PC-9 (cell line): ENCODE results near the gene CDH22. TPM values are rescaled to one million over a fixed set of nuclear protein-coding genes. Genes with fewer than 3 reads are reported as not detected.

Source experiments
- Bru-seq: library from RNA; stranded (reverse); fragments of 400-500 nt; gene quantifications from one replicate; lab custom pipeline; 2021; lab: Mats Ljungman, UMichigan
- BruChase-seq, 2 experiments: library from RNA; stranded (reverse); fragments of 400-500 nt; gene quantifications; one replicate each; lab custom pipeline; 2021; lab: Mats Ljungman, UMichigan
- BruUV-seq: library from RNA; stranded (reverse); fragments of 400-500 nt; replicated peaks from 2 replicates; lab custom pipeline; 2021; lab: Mats Ljungman, UMichigan
- CTCF ChIA-PET: fragments of 300-600 bp; sonication (Branson Sonifier 250); formaldehyde crosslinking; loops from one replicate; lab custom pipeline; 2022; ENCODE audit warnings: antibody characterized with exemption; lab: Charles Lee
- POLR2A ChIA-PET: fragments of 300-600 bp; sonication (Branson Sonifier 250); formaldehyde crosslinking; loops from one replicate; lab custom pipeline; 2022; ENCODE audit warnings: antibody characterized with exemption; ENCODE audit not compliant: unreplicated experiment; lab: Charles Lee
- DNase-seq, 2 experiments: peaks; one replicate each; pipeline versions ENCODE4 v3.0.0 to v3.0.0-alpha.2; 2015 to 2022; ENCODE audit warnings: mixed read lengths in 1 of 2
- H2AFZ ChIP-seq: fragments of 200-600 bp; sonication (generic); 2 replicates; pipeline ENCODE4 v1.8.1; 2017; ENCODE audit warnings: antibody characterized with exemption
- H3F3A ChIP-seq: fragments of 200-600 bp; sonication (generic); 2 replicates; pipeline ENCODE4 v1.8.1; 2017; ENCODE audit warnings: antibody characterized with exemption, mild to moderate bottlenecking, low read depth; ENCODE audit not compliant: insufficient read depth
- H3K27ac ChIP-seq: fragments of 200-600 bp; sonication (generic); 2 replicates; pipeline ENCODE4 v1.6.1; 2016; ENCODE audit warnings: mixed run types
- H3K27me3 ChIP-seq: fragments of 200-600 bp; sonication (generic); 2 replicates; pipeline ENCODE4 v1.6.1; 2016; ENCODE audit warnings: low read depth, mixed run types; ENCODE audit not compliant: insufficient read depth
- H3K36me3 ChIP-seq: fragments of 200-600 bp; sonication (generic); 2 replicates; pipeline ENCODE4 v1.6.1; 2016; ENCODE audit warnings: low read depth, mixed run types
- H3K4me1 ChIP-seq: fragments of 200-600 bp; sonication (generic); replicated peaks from 2 replicates; pipeline ENCODE4 v1.6.1; 2016; ENCODE audit warnings: mixed run types; ENCODE audit not compliant: insufficient read depth
- H3K4me2 ChIP-seq: fragments of 200-600 bp; sonication (generic); 2 replicates; pipeline ENCODE4 v1.6.1; 2017; ENCODE audit warnings: mixed run types
- H3K4me3 ChIP-seq: fragments of 200-600 bp; sonication (generic); 2 replicates; pipeline ENCODE4 v1.6.1; 2016; ENCODE audit warnings: mixed run types
- H3K79me2 ChIP-seq: fragments of 200-600 bp; sonication (generic); 2 replicates; pipeline ENCODE4 v1.6.1; 2017; ENCODE audit warnings: low read depth, mixed run types
- H3K9me2 ChIP-seq: fragments of 200-600 bp; sonication (generic); 2 replicates; pipeline ENCODE4 v1.8.1; 2017; ENCODE audit warnings: mild to moderate bottlenecking; ENCODE audit not compliant: insufficient read depth
- H3K9me3 ChIP-seq: fragments of 200-600 bp; sonication (generic); 2 replicates; pipeline ENCODE4 v1.8.1; 2016; ENCODE audit warnings: low read depth; ENCODE audit not compliant: insufficient read depth
- H4K20me1 ChIP-seq: fragments of 200-600 bp; sonication (generic); 2 replicates; pipeline ENCODE4 v1.8.1; 2017; ENCODE audit not compliant: insufficient read depth
- EZH2 ChIP-seq: fragments of 200-600 bp; sonication (generic); IDR thresholded peaks from 2 replicates; pipeline ENCODE4 v1.8.0; 2017; ENCODE audit warnings: antibody characterized with exemption, low read depth
- intact Hi-C: fragments of 100-400 bp; cut with micrococcal nuclease; formaldehyde crosslinking; loops from one replicate; pipeline ENCODE4 v1.10.0; 2022; ENCODE audit not compliant: unreplicated experiment
- long read RNA-seq: library from polyadenylated mRNA; stranded (forward); transcript quantifications from one replicate; pipeline ENCODE4 v2.0.0, GENCODE V29; 2022
- total RNA-seq: library from RNA; stranded (reverse); gene quantifications from 2 replicates; pipeline ENCODE4 v1.2.3, GENCODE V29; 2021
- TF ChIP-seq, protein P1 (sequence below): fragments of 200-600 bp; sonication (generic); conservative IDR thresholded peaks from 2 replicates; pipeline ENCODE4 v1.6.1; 2017; ENCODE audit warnings: mixed run types, antibody characterized with exemption, mild to moderate bottlenecking, moderate library complexity

Gene CDH22, protein sequence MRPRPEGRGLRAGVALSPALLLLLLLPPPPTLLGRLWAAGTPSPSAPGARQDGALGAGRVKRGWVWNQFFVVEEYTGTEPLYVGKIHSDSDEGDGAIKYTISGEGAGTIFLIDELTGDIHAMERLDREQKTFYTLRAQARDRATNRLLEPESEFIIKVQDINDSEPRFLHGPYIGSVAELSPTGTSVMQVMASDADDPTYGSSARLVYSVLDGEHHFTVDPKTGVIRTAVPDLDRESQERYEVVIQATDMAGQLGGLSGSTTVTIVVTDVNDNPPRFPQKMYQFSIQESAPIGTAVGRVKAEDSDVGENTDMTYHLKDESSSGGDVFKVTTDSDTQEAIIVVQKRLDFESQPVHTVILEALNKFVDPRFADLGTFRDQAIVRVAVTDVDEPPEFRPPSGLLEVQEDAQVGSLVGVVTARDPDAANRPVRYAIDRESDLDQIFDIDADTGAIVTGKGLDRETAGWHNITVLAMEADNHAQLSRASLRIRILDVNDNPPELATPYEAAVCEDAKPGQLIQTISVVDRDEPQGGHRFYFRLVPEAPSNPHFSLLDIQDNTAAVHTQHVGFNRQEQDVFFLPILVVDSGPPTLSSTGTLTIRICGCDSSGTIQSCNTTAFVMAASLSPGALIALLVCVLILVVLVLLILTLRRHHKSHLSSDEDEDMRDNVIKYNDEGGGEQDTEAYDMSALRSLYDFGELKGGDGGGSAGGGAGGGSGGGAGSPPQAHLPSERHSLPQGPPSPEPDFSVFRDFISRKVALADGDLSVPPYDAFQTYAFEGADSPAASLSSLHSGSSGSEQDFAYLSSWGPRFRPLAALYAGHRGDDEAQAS
- total RNA-seq: not detected in 2 replicates
- Bru-seq, nascent RNA: percentile 3 among the genes with signal in this experiment
- percentile 5 among the genes with signal in this experiment for BruChase-seq, experiment 1, labeled RNA remaining after a 2-hour chase
- BruChase-seq, experiment 2, labeled RNA remaining after a 6-hour chase: percentile 3 among the genes with signal in this experiment
- long read RNA-seq: 0 reads

DNA sequence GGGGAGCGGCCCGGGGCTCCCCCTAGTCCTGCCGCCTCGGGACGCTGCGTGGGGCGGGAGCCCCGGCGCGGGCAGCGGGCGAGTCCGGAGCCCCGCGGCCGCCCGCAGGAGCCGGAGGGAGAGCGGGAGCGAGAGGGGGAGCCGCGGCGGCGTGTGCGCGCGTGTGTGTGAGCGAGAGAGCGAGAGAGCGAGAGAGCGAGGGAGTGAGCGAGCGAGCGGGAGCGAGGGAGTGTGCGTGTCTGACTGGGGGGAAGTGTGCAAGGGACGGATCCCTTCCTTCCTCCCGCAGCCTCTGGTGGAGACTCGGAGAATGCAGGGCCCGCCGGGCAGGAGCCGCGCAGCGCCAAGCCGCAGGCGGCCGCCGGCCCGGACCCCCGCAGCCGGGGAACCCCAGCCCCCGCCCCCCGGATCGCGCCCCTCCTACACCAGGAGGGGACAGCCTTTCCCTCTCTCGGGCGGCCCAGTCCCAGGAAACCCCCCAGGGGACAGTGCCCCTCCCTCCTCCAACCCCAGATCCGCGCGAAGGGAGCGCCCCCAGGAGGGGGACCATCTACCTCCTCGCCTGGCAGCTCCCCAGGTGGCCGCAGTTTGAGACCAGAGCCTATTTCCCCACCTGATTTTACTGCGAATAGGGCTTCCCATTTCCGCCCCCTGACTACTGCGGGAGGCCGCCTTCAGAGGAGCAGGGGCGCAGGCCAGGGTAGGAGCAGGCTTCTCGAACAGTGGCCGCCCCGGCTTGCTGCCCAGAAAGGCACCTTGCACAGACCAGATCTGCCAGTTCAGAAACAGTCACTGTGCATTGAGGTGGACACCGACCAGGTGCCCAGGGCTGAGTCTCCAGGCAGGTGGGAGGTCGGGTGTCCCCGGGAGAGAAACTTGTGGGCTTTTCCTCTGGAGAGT, at the start of gene CDH22:
Gene CDH22 (minus strand): TSS at position 241 of the 900 bp plus-strand sequence. CDS start 57,204 bp downstream, outside the sequence.
- H3F3A ChIP-seq: no peaks in the 10 kb centered on the region; the same call in 1 of the 2 replicates
- H3K27me3 ChIP-seq: peaks cover 85% of the 10 kb centered on the region
- intact Hi-C loops: loop anchor here (5.0 kb wide), 1 partner anchor 176 kb away; no protein-coding TSS in a partner anchor
- H2AFZ ChIP-seq: no peak within 1 kb of the TSS
- no peaks in the 10 kb centered on the region for H3K9me3 ChIP-seq
- BruUV-seq: no TSS peak
- no peak within 1 kb of the TSS for H3K4me2 ChIP-seq
- H4K20me1 ChIP-seq: no peaks in the 10 kb centered on the region
- H3K36me3 ChIP-seq: no peaks in the 10 kb centered on the region
- no peak within 1 kb of the TSS for H3K4me3 ChIP-seq
- no peak within 1 kb of the TSS for H3K27ac ChIP-seq
- H3K9me2 ChIP-seq: no peaks in the 10 kb centered on the region
- H3K79me2 ChIP-seq: no peaks in the 10 kb centered on the region
- no peak for TF ChIP-seq EZH2
- TF ChIP-seq, protein P1, sequence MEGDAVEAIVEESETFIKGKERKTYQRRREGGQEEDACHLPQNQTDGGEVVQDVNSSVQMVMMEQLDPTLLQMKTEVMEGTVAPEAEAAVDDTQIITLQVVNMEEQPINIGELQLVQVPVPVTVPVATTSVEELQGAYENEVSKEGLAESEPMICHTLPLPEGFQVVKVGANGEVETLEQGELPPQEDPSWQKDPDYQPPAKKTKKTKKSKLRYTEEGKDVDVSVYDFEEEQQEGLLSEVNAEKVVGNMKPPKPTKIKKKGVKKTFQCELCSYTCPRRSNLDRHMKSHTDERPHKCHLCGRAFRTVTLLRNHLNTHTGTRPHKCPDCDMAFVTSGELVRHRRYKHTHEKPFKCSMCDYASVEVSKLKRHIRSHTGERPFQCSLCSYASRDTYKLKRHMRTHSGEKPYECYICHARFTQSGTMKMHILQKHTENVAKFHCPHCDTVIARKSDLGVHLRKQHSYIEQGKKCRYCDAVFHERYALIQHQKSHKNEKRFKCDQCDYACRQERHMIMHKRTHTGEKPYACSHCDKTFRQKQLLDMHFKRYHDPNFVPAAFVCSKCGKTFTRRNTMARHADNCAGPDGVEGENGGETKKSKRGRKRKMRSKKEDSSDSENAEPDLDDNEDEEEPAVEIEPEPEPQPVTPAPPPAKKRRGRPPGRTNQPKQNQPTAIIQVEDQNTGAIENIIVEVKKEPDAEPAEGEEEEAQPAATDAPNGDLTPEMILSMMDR: no peak
- ChIA-PET POLR2A (no interaction called here), CTCF (no interaction called here)
- H3K4me1 ChIP-seq: no peaks in the 10 kb centered on the region
- no peak for DNase-seq

GRCh38 chr20:46357030-46357514, 48.8 kb upstream of the CDH22 start:
- Histone ChIP-seq H3K4me1 (no peaks in the 10 kb centered on the region), H3K27me3 (no peaks in the 10 kb centered on the region), H3K36me3 (peaks cover 2% of the 10 kb centered on the region; the same call in 1 of the 2 replicates), H3K79me2 (peaks cover 13% of the 10 kb centered on the region), H3K9me3 (no peaks in the 10 kb centered on the region), H4K20me1 (peaks cover 60% of the 10 kb centered on the region), H3F3A (0 out of 2 replicates have a peak, but pooled peaks cover 7% of the 10 kb centered on the region), H3K4me3 (no peak overlapping the region), H3K27ac (no peak overlapping the region), H2AFZ (no peak overlapping the region), H3K4me2 (no peak overlapping the region), H3K9me2 (no peaks in the 10 kb centered on the region)
- POLR2A ChIA-PET: no interaction called here
- CTCF ChIA-PET: no interaction called here
- BruUV-seq: no TSS peak
- no peak for DNase-seq
- no peak for TF ChIP-seq EZH2
- TF ChIP-seq, protein P1: no peak
- intact Hi-C loops: no loop called here
